ENCODE results near the gene MAGED4. TPM values are rescaled to one million over a fixed set of nuclear protein-coding genes. Genes with fewer than 3 reads are reported as not detected.
"Not testable (repeated sequence)": the region's sequence is repeated elsewhere in the genome, so short reads cannot be mapped to it uniquely, and the experiment has no call there.

MAGED4 gene
- total and polyA plus RNA-seq, 2 of the 8 experiments (the other 6 are each of a cell fraction or from before 2014, with no cell fraction given), result 19.3 to 62.3 TPM

- H3K56ac ChIP-seq (replicated peaks; ENCODE audit: insufficient read length, low read depth, low read length); H3K79me2 ChIP-seq (ENCODE audit: control insufficient read depth in 1 of 2, insufficient read depth in 2 of 2, low read length in 2 of 2); H4K8ac ChIP-seq (ENCODE audit: extremely low read depth, insufficient read depth, low read length); H4K20me1 ChIP-seq (replicated peaks in 1 of 2; ENCODE audit: control insufficient read depth in 1 of 2, insufficient read depth in 2 of 2, low read length in 2 of 2); FAIRE-seq; H3K79me1 ChIP-seq (ENCODE audit: low read depth, low read length); H2BK15ac ChIP-seq (ENCODE audit: low read length); DNase-seq (ENCODE audit: low read depth in 1 of 2, low spot score in 2 of 2); H3K36me3 ChIP-seq (ENCODE audit: control insufficient read depth in 2 of 4, insufficient read depth in 4 of 4, low read length in 3 of 4); H3K4me1 ChIP-seq (replicated peaks in 1 of 4; ENCODE audit: control insufficient read depth in 3 of 4, insufficient read depth in 4 of 4, low read length in 3 of 4); H4K5ac ChIP-seq (ENCODE audit: insufficient read length, low read depth, low read length); H3K9me3 ChIP-seq (ENCODE audit: insufficient read depth in 2 of 2, low read depth in 1 of 2, low read length in 1 of 2); H3K14ac ChIP-seq (ENCODE audit: insufficient read length); H2BK12ac ChIP-seq (ENCODE audit: low read depth, low read length); H2BK5ac ChIP-seq (ENCODE audit: low read depth, low read length); H3K18ac ChIP-seq (ENCODE audit: extremely low read depth, low read length); H3K9ac ChIP-seq (replicated peaks in 1 of 4; ENCODE audit: extremely low read depth in 1 of 4, low read depth in 3 of 4, low read length in 3 of 4); H3K4ac ChIP-seq (replicated peaks; ENCODE audit: insufficient read length, low read depth, low read length); H4K91ac ChIP-seq (replicated peaks; ENCODE audit: insufficient read length, low read length); H2AFZ ChIP-seq (ENCODE audit: low read length); H2BK120ac ChIP-seq (replicated peaks; ENCODE audit: low read depth, low read length); H3K27ac ChIP-seq (ENCODE audit: low read depth, low read length); H3K4me2 ChIP-seq (ENCODE audit: insufficient read depth in 1 of 2, low read depth in 2 of 2, low read length in 2 of 2); H3K27me3 ChIP-seq (replicated peaks in 1 of 4; ENCODE audit: control insufficient read depth in 3 of 4, extremely low read depth in 1 of 4, insufficient read depth in 3 of 4, low read length in 3 of 4); CTCF ChIA-PET (ENCODE audit: partially characterized antibody); H3K4me3 ChIP-seq (ENCODE audit: extremely low read depth in 1 of 4, insufficient read depth in 2 of 4, low read depth in 3 of 4, low read length in 4 of 4); H3K23me2 ChIP-seq (ENCODE audit: low read depth, low read length); H2BK20ac ChIP-seq (ENCODE audit: low read length); H2AK5ac ChIP-seq (ENCODE audit: low read depth, low read length); POLR2A ChIA-PET (ENCODE audit: partially characterized antibody); H3K23ac ChIP-seq (ENCODE audit: insufficient read length): not testable (repeated sequence)
- no CpG with 5 or more reads among the region's 18 CpGs for WGBS, 2 experiments (ENCODE audit: extremely low coverage in 1 of 2, insufficient coverage in 1 of 2, insufficient read length in 1 of 2, insufficient replicate concordance in 2 of 2, low coverage in 1 of 2, low lambda C conversion rate in 2 of 2, missing lambda C conversion rate in 1 of 2)
Measured at GRCh38 chrX:52185078-52185453, 378 bp downstream of the MAGED4 start.

DNA sequence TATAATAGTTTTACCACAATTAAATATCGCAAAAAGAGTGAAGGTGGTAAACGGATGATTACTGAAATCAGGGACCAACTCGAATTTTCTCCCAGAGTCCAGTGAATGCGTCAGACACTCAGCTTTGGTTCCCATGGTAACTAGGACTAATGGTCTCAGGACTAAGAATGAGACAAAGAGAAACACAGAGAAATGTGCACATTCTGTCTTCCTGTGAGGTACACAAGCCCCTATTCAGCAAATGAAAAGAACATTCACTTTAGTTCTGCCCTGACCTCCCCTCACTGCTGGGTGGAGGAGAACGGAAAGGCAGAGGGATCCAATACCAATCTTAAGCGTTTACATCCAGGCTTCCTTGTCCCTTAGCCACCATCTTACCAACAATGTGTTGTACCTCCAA is 26.7 kb downstream of the MAGED4 start:
- CTCF ChIA-PET (ENCODE audit: partially characterized antibody); H2BK5ac ChIP-seq (ENCODE audit: low read depth, low read length); H3K27me3 ChIP-seq (replicated peaks in 1 of 4; ENCODE audit: control insufficient read depth in 3 of 4, extremely low read depth in 1 of 4, insufficient read depth in 3 of 4, low read length in 3 of 4); H3K18ac ChIP-seq (ENCODE audit: extremely low read depth, low read length); H3K79me1 ChIP-seq (ENCODE audit: low read depth, low read length); H3K4me1 ChIP-seq (replicated peaks in 1 of 4; ENCODE audit: control insufficient read depth in 3 of 4, insufficient read depth in 4 of 4, low read length in 3 of 4); H3K27ac ChIP-seq (ENCODE audit: low read depth, low read length); H2BK120ac ChIP-seq (replicated peaks; ENCODE audit: low read depth, low read length); H3K23ac ChIP-seq (ENCODE audit: insufficient read length); DNase-seq (ENCODE audit: low read depth in 1 of 2, low spot score in 2 of 2); H3K9me3 ChIP-seq (ENCODE audit: insufficient read depth in 2 of 2, low read depth in 1 of 2, low read length in 1 of 2); H3K56ac ChIP-seq (replicated peaks; ENCODE audit: insufficient read length, low read depth, low read length); H3K23me2 ChIP-seq (ENCODE audit: low read depth, low read length); H4K91ac ChIP-seq (replicated peaks; ENCODE audit: insufficient read length, low read length); H4K8ac ChIP-seq (ENCODE audit: extremely low read depth, insufficient read depth, low read length); H2BK20ac ChIP-seq (ENCODE audit: low read length); H3K9ac ChIP-seq (replicated peaks in 1 of 4; ENCODE audit: extremely low read depth in 1 of 4, low read depth in 3 of 4, low read length in 3 of 4); H3K4ac ChIP-seq (replicated peaks; ENCODE audit: insufficient read length, low read depth, low read length); H3K4me2 ChIP-seq (ENCODE audit: insufficient read depth in 1 of 2, low read depth in 2 of 2, low read length in 2 of 2); H4K5ac ChIP-seq (ENCODE audit: insufficient read length, low read depth, low read length); H2AFZ ChIP-seq (ENCODE audit: low read length); H2AK5ac ChIP-seq (ENCODE audit: low read depth, low read length); H2BK12ac ChIP-seq (ENCODE audit: low read depth, low read length); H3K14ac ChIP-seq (ENCODE audit: insufficient read length); H3K36me3 ChIP-seq (ENCODE audit: control insufficient read depth in 2 of 4, insufficient read depth in 4 of 4, low read length in 3 of 4); H4K20me1 ChIP-seq (replicated peaks in 1 of 2; ENCODE audit: control insufficient read depth in 1 of 2, insufficient read depth in 2 of 2, low read length in 2 of 2); H3K79me2 ChIP-seq (ENCODE audit: control insufficient read depth in 1 of 2, insufficient read depth in 2 of 2, low read length in 2 of 2); POLR2A ChIA-PET (ENCODE audit: partially characterized antibody); H2BK15ac ChIP-seq (ENCODE audit: low read length); H3K4me3 ChIP-seq (ENCODE audit: extremely low read depth in 1 of 4, insufficient read depth in 2 of 4, low read depth in 3 of 4, low read length in 4 of 4): not testable (repeated sequence)
- no CpG with 5 or more reads among the region's 6 CpGs for WGBS, 2 experiments (ENCODE audit: extremely low coverage in 1 of 2, insufficient coverage in 1 of 2, insufficient read length in 1 of 2, insufficient replicate concordance in 2 of 2, low coverage in 1 of 2, low lambda C conversion rate in 2 of 2, missing lambda C conversion rate in 1 of 2)
- peak; percentile 50 for FAIRE-seq
